Mucosa of gallbladder (tissue), 1 donor: ENCODE results near the gene TECTA. TPM values are rescaled to one million over a fixed set of nuclear protein-coding genes. Genes with fewer than 3 reads are reported as not detected.
A peak's percentile ranks its signal among the peaks of the same experiment; 100 is the strongest.
"Not testable (repeated sequence)": the region's sequence is repeated elsewhere in the genome, so short reads cannot be mapped to it uniquely, and the experiment has no call there.

Source experiments
- DNase-seq: peaks from one replicate; pipeline ENCODE4 v3.0.0-alpha.2; 2020; ENCODE audit warnings: low spot score
- total RNA-seq: library from RNA; stranded (reverse); gene quantifications from one replicate; pipeline ENCODE4 v1.2.1, GENCODE V29; 2021
- donor health status: DM: no; HTN: no; CAD: no.

TECTA gene
- total RNA-seq, 1 donor from 2014 or later = 0.92 TPM

DNA sequence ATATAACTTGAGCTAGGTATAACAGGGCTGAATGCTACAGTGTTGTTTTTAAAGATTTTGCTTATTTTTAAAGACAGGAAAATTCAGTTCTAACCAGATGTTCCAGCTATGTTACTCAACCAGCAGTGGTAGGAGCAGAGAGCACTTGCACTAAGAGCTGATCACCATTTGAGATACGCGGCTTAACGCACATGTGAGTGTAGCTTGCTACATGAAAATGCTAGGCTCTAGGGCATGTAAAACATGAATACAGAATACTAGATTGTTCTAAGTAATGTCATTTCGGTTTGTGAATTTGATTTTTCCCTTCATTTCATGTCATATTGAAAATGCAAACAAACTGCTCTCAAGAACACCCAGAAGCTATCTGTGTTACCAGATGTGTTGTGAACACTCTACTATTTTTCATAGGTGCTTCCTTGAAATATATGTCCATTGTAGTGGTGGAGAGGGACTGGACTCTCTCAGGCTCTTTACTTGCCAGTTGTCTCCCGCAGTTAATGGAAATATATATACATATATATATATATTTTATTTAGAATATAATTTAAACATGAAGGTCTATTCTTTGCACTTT lies 10.8 kb upstream of the TECTA start:
- DNase-seq = no peak

DNA sequence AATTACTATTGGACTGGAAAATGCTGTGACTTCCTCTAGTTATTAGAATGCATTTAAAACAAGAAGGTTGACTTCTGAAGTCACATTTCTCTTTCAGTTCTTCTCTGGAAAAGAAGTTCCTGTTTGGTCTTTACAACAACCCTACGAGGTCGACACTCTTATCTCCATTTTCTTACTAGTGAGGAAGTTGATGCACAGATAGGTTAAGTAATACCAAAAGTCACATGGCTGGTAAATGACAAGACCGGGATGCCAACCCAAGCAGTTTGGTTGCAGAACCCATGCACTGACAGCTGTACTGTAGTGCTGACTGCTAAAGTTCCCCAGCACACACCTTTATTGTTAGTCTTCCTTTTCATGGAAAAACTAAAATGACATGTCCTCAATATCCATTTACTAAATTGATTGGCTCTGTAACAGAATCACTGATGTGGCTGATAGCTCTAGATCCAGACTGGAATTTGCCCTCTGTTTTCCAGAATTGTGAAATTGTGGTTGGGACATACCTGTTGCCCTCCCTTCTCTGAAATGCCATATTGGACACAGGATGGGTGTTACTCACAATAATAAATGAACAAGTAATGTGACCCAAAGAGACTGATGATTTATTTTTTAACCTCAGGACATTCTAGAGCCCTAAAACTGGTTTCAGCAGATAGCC lies 9.4 kb upstream of the TECTA start:
- no peak for DNase-seq

DNA sequence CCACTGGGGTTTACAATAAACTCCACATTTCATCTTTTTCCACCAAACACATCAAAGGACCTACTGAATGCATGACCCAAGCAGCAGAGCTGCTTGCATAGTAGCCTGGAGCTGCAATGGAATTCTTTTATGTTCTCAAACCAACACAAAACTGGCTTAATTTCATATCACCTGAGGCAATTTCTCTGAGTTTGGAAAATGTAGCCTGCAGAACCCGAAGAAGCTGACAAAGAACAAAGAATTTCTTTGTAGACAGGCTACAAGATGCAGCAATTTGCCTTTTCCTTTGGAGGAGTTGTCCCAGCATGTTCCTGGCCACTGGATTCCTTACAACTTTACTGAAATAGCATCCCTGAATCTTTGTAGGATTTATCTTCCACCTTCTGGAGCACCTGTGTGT lies 5.5 kb upstream of the TECTA start:
- no peak for DNase-seq

DNA sequence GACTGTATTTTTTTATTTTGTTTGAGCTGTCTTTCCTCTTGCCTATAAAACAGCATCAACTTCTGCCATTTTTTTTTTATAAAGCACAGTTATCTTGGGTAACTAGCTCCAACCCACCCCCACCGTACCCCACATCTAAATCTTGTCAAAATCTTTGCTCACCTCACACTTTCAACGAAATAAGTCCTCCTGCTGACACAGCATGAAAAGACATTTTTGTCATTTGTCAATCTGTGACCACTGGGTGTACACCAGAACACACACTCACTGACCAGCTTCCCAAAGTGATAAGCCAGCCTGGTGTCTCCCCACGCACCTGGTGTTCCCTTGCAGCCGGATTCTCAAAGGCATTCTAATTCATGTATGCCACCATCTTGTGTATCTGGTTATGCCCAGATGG lies 1.7 kb upstream of the TECTA start:
- DNase-seq = no peak

DNA sequence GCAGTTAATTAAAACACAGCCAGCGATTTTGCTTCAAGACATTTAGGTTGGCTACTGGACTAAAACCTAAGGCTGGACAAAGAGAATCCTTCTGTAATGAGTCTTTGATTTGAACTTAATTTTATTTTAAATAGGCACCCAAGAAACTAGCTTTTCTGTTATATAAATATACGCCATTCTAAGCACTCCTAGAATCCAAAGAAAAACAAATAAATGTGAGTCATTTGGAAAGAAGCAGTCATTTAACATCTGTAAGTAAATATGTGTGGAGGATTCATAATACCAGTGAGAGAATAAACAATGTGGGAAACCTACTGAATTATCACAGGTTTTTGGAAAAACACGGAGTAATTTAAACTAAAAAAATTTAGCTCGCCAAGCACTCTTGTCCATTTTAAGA lies 1.2 kb upstream of the TECTA start:
- DNase-seq = no peak

DNA sequence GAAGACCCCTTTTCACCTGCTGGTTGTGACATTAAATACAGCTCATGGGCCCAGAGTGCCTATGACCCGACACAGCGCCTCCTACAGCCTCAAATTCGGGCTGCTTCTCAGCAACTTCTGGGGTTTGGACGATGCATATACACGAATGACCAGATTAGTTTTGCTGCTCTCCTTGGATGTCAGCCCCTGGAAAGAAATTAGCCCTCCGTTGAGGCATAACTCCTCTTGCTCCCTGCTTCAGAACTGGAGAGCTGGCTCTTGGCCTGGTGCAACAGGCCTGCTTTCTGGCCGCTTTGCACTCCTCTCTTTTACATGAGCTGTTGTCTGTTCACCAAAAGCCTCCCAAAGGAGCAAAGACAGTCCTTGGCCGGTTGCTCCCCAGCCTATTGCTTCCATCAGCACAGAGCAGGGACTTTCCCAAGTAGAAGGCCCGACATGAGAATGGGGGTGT lies 3.3 kb downstream of the TECTA start:
- DNase-seq = peak; percentile 14

DNA sequence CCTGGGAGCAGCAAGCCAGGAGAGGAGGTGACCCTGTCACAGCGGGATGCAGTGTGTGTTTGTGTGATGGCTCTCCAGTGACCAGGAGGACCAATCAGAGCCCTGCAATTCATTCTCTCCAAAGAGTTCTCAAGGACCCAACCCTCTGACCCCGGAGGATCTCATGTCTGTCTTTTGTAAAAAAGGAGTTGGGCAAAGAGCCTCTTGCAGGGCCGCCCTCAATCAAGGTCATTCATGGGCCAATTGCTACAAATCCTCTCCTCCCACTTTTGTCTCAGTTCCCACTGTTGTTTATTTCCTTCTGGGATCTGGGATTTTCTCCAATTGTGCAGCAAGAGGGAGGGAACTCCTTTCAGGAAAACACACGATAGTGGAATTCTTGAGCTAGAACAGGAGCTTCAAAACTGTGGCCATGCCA lies 4.0 kb downstream of the TECTA start:
- DNase-seq = peak; percentile 41

DNA sequence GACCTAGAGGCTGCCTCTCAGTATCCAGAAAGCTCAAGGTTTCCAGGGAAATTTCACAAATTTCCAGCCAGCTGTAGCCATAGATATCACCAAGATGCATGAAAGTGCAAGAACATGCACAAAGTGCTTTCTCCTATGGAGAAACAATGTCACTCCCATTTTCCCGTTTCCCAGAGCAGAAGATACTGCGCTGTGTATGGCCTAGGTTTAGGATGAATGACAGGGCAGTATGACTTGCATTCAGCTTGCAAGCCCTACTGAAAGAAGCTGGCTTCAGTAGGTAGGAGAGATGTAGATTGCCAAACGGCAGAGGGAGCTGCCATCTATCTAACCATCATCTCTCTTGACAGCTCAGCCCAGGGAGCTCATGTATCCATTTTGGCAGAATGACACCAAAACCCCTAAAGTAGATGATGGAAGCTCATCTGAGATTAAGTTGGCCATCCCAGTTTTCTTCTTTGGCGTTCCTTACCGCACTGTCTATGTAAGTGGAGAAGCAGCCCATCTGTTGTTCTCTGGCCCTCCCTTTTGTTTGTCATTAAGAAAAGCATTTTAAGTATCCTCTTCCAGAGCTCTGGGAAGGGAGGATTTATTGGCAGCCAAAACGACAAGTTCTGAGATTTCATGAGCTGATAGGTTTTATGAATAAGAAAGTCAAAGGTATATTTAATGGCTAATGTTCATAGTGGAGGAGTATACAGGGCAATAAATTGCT lies 4.6 kb downstream of the TECTA start:
- DNase-seq = no peak

DNA sequence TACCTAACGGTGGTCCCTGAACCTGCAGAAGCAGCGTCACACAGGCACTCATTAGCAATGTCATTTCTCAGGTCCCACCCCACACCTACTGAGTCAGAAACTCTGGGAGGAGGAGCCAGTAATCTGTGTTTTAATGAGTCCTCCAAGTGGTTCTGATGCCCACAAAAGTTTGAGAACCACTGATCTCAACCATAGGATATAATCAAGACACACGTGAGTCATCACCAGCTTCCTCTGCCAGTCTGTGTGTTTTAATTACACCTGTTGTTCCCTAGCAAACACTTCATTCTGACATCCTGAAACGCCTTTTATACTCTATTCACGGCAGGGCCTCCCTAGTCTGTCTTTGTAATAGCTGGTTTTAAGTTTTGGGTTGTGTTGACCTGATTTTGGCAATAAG lies 5.8 kb downstream of the TECTA start:
- DNase-seq = no peak

DNA sequence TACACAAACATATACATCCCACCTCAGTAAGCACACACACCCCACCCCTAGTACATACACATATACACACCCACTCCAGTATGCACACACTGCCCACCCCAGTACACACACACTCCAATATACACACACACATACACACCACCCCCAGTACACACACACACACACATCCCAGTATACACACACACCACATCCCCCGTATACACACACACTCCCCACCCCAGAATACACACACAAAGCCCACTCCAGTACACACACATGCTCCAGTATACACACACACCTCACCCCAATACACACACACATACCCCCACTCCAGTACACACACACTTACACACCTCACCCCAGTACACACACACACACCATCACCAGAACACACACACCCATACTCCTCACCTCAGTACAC lies 7.4 kb downstream of the TECTA start:
- no peak for DNase-seq

DNA sequence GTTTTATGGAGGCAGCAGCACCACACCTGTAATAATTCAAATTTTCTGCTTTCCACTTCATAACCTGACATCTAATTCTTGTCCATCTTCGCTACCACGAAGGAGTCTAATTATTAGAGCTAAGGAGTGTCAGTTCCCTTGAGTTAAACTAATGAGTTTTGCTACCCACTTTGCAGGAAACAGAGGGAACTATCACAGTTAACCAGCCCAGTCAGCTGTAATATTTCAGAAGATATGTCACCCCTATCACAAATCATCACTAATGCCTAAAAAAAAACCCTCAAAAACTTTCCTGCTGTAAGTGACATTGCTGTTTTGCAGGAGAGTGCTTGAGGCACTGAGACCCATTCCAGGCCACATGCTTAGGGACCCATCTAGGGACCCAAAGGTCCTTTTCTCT lies 8.4 kb downstream of the TECTA start:
- no peak for DNase-seq

DNA sequence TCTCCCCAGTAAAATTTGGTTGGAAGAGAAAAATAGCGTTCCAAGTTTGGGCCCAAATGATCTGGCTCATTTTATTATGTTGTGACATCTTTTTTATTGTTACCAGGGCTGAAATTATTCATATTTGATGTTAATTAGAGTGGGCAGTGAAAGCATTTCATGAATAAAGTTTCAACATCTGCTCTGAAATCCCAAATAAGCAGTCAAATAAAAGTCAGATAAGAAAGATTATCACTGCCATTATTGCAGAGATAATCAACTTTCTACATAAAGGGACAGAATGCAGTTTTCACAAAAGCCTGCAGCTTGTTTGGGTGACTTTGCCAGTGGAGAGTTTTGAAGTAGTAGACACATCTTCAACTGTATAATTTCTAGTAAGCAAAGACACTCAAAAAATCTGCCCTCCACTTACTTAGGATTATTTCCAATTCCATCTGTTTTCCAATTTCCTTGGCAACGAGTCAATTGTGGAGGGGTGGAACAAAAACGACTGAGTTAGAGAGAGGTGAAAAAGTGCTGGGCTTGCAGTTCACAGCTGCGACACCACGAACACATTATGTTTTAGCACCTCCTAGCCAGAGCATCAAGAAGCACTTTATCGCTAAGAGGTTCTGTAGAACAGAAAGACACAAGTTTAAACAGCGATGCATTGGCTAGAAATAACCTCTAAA lies 9.0 kb downstream of the TECTA start:
- DNase-seq = no peak

DNA sequence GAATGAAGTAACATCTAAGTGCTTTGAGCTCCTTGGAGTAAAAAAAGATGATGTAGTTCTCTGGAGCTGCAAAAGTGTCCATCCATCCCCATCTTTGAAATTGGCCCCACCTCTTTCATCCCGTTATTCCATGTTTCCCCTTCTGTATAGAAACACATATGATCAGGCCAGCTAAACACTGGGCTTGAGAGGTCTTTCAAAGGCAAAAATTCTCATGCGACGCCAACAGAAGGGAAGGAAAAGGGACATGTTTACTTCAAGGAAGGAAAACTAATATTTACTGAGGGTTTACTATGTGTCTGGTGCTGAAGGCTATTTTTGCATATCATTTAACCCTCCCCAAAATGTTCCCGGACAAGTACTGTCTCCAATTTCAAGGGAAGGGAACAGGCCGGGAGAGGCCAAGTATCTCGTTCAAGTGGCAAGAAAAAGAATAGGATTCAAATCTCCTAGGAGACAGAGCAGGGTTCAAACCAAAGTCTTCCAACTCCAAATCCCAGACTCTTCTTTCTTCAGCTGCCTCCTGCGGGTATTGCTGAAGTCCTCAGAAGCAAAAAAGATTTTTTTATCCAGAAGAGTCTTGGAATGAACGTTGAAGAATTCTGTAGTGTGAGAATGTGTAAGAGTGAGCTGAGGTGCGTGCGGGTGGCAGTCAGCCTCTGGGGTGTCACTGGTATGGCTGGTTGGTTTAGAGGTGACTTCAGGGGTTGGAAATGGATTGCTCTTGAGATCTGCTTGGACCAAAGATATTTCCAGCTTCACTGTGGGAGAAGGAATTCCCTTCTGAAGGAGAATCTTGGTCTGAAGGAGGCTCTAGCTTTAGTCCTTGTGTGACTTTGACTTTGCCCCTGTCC lies 10.1 kb downstream of the TECTA start:
- DNase-seq = no peak

DNA sequence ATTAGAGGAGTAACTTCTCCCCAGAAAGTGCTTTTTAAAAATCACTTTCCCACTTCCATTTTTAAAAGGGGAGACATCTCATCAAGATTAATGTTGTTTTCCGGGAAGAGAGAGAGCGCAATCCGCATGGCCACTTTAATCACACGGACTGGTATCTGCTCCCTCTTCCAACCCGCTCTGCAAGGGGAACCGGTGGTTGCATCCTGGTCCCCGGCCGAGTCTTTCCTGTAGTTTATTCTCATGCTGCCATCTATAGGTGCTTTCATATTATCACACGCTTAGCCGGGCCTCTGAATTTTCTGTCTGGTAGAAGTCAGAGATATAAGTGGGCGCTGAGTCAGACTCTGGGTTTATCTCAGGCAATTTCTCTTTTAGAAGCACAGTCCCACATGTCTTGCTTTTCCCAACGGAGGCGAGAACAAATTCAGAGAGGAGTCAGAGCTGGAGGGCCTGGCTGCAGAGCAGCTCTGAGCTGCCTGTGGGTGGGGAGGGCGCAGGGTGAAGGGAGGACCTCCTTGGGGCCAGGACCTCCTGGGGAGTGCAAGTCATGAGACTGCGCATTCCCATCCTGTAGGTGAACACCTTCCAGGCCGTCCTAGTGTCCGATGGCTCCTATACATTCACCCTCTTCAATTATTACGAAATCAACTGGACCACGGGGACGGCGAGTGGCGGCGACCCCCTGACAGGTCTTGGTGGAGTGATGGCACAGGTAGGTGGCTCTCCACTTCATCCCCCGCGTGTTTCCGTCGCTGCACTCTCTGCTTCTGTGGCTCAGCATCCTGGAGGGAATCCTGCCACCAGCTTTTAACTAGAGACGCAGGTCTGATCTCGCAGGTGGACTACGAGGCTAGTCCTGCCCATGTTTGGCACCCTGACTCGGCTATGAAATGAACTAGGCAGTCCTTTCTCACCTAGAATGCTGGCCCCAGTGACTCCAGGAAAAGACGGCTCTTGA lies 11.7 kb downstream of the TECTA start:
- DNase-seq = peak; percentile 62

DNA sequence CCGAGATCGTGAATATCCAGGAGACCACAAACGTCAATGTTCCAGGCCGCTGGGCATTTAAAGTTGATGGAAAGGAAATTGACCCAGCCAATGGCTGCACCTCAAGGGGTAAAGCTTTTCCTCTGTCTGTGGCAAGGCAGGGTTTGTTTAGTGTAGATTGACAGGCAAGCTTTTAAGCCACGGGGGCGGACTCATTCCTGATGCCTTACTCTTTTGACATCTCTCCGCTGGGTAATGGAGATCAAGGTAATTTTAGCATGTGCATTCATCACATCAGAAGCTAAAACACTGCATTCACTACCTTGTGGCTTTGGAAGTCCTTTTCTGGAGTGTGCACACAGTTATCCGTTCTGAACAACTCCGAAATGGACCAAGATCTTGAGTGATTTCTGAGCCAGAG lies 12.6 kb downstream of the TECTA start:
- no peak for DNase-seq

DNA sequence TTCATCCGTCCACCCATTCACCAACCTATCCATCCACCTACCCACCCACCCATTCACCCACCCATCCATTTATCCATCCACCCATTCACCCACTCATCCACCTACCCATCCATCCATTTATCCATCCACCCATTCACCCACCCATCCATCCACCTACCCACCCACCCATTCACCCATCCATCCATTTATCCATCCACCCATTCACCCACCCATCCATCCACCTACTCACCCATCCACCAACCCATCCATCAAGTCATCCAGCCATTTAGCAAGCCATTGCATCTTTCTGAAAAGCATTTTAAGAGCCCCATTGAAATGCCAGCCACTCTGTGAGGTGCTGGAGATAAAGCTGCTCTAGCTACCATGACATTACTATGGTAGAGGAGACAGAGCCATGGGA lies 14.0 kb downstream of the TECTA start:
- not testable (repeated sequence) for DNase-seq

DNA sequence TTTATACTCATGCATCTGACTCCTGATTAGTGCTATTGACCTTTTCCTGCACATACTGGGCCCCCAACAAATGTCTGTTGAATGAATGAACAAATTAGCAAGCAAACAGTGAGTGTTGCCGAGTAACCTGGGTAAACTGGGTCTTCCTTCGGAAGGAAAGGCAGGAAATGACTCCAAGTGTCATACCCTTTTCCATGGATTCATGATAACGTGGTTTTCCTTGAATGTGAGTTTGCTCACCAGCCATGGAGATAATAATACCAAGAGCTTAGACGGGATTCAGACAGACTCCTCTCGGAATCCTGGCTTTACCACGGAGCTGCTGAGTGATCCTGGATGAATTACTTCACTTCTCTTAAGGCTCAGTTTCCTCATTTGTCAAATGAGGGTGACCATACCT lies 16.7 kb downstream of the TECTA start:
- no peak for DNase-seq

DNA sequence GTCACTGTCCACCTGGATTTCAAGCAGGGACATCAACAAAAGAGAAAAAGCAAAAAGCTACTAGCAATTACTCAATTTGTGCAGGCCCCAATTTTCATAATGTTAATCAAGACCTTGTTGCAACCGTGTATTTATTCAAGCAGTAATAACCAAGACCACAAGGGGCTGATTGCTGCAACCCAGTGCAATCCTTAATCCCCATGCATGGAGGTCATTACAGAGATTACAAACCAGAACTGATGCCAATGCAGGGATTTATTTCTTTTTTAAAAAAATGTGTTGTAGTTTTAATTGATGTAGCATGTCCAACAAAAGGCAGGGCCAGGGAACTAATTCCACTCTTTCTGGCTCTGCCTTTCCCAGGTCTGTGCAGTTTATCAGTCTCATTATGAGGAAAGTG lies 18.4 kb downstream of the TECTA start:
- DNase-seq = no peak

DNA sequence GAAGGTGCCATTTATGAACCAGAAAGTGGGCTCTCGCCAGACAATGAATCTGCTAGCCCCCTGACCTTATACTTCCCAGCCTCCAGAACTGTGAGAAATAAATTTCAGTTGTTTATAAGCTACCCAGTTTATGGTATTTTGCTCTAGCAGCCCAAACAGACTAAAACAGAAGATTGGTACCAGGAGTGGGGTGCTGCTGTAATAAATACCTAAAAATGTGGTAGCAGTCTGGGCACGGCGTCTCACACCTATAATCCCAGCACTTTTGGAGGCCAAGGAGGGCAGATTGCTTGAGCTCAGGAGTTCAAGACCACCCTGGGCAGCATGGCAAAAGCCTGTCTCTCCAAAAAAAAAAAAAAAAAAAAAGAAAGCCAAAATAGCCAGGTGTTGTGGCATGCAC lies 21.3 kb downstream of the TECTA start:
- DNase-seq = no peak

DNA sequence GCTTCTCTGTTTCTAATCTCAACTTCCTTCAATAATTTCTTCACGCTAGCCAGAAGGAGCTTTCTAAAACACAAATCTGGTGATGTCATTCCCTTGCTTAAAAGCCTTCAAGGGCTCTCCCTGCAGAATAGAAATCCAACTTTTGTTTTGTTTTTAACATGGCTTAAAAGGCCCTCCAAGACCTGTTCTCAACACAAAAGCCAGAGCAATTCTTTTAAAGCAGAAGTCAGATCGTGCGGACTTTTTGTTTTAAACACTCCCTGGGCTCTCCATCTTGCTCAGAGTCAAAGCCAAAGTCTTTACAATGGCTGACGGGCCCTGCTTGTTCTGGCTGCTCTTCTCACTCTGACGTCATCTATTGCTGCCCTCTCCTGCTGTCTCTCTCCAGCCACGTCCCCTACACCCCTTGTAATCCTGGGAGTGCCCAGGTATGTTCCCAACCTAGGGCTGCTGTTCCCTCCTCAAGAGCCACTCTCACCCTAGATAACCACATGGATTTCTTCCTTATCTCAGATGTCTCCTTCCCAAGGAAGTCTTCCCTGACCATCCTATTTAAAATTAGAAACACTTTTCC lies 22.5 kb downstream of the TECTA start:
- DNase-seq = no peak
